GM19372 (cell line): ENCODE data around the gene RASIP1.

Source experiments
- ATAC-seq: cut with Tn5 transposase; IDR thresholded peaks from one replicate; pipeline ENCODE4 v1.9.1; 2021; ENCODE audit warnings: mild to moderate bottlenecking, low read depth, moderate library complexity; ENCODE audit not compliant: unreplicated experiment

The RASIP1 gene

DNA sequence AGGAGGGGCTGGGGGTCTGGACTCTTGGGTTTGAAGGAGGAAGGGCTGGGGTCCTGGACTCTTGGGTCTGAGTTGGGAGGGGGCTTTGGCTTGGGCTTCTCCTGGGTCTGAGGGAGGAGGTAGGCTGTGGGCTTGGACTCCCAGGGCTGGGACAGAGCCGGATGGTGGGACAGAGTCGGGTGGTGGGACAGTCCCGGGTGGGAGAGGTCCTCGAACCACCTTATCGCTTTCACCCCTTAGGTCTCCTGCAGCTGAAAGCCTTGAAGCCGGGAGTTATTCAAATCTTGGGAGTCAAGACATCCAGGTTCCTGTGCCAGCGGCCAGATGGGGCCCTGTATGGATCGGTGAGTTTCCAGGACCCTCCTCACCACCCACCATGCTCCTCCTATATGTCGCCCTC is 16.3 kb upstream of the RASIP1 start:
- ATAC-seq, result no peak

DNA sequence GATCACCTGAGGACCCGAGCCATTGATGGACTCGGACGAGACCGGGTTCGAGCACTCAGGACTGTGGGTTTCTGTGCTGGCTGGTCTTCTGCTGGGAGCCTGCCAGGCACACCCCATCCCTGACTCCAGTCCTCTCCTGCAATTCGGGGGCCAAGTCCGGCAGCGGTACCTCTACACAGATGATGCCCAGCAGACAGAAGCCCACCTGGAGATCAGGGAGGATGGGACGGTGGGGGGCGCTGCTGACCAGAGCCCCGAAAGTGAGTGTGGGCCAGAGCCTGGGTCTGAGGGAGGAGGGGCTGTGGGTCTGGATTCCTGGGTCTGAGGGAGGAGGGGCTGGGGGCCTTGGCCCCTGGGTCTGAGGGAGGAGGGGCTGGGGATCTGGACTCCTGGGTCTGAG is 15.8 kb upstream of the RASIP1 start:
- no peak for ATAC-seq

DNA sequence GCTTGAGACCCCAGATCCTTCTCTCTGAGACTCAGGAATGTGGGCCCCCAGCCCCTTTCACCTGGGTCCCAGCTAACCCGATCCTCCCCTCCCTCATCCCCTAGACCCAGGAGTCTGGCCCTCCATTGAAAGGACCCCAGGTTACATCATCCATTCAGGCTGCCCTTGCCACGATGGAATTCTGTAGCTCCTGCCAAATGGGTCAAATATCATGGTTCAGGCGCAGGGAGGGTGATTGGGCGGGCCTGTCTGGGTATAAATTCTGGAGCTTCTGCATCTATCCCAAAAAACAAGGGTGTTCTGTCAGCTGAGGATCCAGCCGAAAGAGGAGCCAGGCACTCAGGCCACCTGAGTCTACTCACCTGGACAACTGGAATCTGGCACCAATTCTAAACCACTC is 15.4 kb upstream of the RASIP1 start:
- ATAC-seq, result no peak

DNA sequence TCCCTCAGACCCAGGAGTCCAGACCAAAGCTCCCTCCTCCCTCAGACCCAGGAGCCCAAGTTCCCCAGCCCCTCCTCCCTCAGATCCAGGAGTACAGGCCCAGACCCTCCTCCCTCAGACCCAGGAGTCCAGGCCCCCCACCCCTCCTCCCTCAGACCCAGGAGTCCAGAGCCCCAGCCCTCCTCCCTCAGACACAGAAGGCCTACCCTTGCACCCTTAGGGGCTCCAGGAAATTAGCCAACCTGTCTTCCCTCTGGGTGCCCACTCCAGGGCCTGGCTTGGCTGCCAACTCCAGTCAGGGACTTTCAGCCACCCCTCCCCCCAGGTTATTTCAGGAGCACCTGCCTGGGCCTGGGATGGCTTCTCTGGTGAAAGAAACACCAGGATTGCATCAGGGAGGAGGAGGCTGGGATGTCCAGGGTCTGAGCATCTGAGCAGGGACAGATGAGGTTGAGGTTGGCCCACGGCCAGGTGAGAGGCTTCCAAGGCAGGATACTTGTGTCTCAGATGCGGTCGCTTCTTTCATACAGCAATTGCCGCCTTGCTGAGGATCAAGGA is 14.8 kb upstream of the RASIP1 start, which contains the start of gene FGF21:
TSS of gene FGF21 (plus strand) at position 441 of the 558 bp plus-strand sequence. CDS start 713 bp downstream, outside the sequence.
- ATAC-seq, result no peak

DNA sequence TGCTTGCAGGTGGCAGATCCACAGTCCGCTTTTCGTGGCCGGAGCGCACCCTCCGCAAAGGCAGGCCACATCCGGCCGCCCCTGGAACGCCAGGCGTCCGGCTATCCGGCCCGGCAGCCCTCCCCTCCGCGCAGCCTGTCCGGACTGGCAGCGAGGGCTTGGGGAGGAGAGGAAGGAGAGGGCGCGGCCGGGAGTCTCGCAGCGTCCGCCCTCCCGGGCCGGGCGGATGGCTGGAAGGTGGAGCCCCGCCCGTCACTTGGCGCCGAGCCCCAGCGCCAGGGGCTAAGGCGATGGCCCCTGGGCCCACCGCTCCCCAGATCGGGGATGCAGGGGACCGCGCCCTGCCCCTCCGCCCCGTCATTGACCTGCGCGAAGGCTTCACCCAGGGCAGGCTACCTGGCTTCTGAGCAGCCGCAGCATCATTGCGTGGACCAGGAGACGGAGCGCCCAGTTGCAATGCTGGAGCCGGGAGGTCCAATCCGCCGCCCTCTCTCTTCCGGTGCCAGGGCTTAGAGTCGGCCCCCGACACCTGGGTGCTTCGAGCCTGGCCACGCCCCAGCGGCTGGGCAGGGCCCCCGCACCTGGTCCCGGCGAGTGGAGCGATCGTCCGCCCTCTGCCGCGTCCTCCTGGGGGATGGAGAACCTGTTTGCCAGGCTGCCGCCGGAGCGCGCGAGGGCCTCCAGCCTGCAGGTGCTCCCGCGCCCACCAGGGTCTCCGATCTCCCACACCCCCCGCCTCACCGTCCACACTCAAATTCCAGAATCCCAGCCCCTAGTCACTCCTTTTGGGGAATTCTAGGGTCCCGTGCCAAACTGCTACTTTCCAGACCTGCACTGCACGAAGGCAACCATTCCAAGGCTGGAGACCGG is 12.3 kb upstream of the RASIP1 start, which contains the start of gene FUT1:
TSS of gene FUT1 (minus strand) at position 146 of the 870 bp plus-strand sequence. CDS start 1,360 bp downstream, outside the sequence.
- ATAC-seq, result no peak

DNA sequence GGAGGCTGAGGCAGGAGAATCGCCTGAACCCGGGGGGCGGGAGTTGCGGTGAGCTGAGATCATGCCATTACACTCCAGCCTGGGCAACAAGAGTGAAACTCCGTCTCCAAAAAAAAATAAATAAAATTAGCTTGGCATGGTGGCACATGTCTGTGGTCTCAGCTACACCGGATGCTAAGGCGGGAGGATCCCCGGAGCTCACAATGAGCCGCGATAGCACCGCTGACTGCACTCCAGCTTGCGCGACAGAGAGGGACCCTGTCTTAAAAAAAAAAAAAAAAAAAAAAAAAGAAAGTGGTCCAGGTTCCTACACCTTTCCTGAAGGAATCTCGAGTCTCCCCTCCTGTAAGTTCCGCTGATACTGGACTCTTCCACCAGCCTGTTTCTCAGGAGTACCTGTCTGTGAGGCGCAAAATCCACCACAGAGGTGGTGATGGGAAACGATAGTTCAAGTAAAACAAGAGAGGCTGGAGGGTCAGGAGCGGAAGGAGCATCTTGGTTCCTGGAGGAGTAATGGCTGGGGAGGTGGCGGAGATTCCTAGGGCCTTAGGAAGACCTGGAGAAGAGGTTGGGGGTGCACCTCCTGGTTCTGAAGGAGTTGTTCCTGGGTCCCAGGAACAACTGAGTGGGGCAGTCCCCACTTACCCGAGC is 11.6 kb upstream of the RASIP1 start:
- ATAC-seq, result no peak

DNA sequence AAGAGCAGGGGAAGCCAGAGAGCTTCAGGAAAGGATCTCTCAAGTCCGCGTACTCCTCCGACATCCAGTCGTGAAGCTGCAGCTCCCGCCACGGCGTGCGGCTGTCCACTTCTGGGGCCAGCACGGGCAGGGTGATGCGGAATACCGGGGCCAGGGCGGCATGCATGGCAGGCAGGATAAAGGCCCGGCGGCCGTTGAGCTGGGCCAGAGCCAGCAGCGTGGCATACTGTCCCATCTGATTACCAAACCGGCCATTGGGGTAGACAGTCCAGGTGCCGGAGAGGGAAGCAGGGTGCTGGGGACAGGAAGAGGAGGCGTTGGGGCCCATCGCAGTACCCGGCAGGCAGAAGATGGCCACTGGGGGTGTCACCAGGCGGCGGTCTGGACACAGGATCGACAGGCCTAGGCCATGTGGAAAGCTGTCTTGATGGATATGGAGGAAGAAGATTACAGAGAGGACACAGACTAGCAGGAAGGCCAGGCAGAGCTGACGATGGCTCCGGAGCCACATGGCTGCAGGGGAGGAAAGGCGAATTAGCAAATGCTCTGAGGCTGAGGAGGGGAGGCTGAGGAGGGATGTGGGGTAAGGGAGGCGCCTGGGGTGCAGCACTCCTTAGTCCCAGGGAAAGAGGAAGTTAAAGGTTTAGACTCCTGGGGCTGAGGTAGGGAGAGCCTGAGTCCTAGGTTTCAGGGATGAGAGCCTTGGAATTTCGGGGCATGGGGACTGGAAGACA is 10.5 kb upstream of the RASIP1 start:
- ATAC-seq, result no peak

DNA sequence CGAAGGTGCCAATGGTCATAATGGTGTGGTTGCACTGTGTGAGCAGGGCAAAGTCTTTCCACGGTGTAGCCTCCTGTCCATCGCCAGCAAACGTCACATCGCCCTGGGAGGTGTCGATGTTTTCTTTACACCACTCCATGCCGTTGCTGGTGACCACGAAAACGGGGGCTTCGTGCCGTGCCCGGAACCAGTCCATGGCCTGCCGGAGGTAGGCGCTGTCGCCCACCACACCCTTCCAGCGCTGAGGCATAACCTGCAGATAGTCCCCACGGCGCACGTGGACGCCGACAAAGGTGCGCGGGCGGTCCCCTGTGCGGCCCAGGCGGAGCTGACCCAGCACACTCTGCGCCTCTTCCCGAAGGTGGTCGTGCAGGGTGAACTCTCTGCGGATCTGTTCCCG is 9.9 kb upstream of the RASIP1 start:
- ATAC-seq, result no peak

DNA sequence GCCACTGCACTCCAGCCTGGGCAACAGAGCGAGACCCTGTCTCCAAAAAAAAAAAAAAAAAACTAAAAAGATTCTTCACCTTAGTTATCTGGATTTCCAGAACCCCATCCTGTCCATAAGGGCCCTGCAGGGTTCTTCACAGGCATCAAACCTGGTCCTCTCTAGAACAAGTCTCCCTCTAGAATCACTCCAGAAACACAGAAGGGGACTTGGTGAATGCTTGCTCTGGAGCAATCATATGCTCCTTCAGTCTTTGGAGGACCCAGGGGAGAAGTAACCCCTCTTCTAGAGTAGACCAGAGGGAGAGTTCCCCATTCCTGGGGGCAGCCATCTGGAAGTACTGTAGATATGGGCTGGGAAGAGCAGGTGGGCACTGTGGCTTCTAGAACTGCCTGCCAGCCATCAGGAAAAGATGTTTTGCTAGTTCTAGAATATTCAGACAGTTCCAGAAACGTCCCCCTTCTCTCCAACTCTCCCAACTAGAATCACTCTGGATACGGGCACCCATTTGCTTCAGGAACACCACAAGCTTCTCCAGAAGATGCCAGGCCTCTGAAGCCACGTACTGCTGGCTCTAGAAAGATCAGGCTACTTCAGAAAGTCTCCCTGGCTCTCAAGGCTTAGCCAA is 9.3 kb upstream of the RASIP1 start:
- no peak for ATAC-seq

DNA sequence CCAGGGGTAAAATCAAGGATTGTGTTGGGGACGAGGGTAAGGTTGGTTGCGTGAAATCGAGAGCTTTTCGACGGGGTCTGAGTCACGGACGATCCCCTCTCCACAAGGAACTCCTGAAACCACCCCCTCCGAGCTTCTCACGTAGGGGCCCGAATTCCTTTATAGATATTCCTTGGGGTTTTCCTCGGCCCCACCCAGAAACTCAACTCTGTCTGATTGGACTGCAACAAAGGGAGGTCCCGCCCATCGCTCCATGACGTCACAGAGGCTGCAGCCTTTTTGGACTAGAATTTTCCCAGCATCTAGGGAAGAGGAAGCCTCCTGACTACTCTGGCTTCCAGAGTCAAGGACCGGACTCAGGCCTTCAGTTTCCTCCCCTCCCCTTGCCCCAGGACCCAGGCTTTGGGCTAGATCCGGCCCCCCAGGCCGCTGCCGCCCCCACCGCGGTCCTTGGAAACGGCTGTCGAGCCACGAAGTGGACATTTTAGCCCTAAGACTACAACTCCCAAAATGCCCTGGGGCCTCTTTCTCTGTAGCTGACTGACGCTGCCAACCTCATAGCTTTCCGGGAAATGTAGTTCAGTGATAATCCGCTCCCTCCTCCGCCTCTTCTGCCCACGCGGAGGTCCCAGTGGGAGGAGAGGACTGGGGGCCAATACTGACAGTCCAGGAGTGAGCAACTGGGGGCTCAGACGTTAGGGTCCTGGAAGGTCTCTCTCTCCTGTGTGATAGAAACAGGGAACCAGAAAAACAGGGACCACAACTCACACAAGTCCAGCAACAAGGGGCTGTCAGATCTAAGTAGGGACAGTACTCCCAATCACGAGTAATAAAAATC is 6.5 kb upstream of the RASIP1 start, which contains the start of gene IZUMO1:
TSS of gene IZUMO1 (minus strand) at position 172 of the 838 bp plus-strand sequence. CDS start 1,050 bp downstream, outside the sequence.
- ATAC-seq, result no peak

DNA sequence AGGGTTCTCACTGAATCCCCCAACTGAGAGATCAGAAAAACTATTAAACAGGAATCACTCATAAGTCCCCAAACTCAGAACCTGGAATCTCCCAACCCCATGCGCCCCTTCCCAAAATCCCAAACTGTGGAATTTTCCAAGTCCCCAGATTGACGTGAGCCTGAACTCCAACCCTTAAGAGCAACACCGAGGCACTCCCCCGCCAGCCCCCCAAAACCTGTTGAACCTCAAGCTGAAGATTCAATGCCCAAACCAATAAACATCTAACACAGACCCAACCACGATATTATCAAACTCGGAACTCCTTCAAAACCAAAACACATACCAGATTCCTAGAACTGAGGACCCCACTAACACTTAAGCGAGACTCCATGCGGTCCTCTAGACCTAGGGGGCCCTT is 5.7 kb upstream of the RASIP1 start:
- no peak for ATAC-seq

DNA sequence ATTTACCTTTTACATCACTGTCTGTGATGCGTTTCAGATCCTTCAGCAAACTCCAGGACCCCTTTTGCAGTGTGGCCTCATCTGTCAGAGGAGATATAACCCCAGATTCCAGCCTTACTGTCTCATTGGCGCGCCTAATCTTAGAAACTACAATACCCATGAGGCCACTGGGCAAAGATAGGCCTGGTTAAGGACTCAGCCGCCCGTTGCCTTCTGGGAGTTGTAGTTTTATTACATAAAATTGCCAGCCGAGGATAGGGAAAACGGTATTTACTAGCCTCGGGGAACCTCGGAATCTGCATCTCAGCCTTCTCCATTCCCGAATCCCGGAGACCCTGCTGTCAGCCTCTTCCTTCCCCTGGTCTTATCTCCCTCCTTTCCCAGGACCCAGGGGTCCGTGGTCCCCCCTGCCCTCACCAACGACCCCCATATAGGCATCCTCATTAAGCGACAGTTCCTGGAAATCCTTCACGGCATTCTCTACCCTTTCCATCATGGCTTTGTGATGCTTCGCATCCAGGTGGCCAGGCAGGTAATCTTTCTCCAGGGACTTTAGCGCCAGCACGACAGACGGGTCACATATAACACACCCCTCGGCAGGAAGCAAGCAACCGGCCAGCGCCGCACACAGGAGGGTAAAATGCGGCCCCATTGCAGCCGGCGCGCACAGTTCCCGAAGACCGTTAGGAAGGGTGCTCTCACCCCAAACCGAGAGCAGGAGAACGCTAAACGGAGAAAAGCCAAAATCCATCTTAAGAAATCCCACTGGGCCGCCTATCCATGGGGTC is 5.0 kb upstream of the RASIP1 start:
- no peak for ATAC-seq

DNA sequence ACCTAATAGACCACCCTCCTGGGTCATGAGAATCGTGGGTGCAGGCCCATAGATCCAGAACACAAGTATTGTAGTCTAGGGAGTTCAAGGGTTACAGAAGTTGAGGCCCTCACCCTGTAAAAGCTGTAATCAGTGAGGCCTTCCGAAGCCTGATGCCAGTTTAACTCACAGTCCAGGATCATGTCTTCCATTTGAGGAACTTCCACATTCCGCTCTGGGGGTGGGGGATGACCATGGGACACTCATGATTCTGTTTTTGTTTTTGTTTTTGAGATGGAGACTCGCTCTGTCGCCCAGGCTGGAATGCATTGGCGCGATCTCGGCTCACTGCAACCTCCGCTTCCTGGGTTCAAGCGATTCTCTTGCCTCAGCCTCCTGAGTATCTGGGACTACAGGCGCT is 1.7 kb upstream of the RASIP1 start:
- ATAC-seq, result no peak

DNA sequence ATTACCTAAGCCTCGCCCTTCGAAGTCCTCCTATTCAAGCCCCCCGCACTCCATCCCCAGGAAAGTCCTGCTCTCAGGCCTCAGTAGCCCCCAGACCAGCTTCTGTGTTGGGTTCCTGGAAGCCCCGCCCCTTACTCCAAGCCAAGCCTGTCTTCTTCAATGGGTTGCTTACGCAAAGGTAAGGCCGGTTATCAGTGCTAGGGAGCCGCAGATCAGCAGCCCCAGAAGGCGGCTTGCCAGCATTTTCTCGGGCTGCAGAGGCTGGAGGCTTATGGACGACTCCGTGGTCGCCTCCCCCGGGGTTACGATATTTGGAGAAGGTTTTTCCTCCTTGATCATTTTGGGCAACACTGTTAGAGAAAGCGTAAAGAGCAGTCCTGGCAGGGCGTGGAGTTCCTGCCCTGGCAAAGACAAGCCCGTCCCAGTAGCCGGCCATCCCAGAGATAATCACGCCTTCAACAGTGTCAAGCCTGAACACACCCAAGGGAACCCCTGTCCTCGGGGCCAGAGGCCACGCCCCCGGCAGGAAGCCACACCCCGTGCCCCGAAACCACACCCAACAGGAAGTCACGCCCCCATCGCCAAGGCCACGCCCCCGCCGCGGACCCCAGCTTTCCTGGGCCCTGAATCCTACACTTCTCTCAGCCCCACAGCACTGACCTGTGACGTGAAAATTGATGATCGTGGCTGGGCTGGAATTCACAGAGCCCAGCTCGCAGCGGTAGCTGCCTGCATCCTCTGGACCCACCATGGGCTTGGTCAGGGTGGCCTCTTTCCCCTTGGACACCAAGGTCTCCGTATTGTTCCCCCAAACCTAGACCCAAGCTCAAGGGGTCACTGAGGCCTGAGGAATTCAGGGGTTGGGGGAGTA is 954 bp upstream of the RASIP1 start:
- no peak for ATAC-seq

DNA sequence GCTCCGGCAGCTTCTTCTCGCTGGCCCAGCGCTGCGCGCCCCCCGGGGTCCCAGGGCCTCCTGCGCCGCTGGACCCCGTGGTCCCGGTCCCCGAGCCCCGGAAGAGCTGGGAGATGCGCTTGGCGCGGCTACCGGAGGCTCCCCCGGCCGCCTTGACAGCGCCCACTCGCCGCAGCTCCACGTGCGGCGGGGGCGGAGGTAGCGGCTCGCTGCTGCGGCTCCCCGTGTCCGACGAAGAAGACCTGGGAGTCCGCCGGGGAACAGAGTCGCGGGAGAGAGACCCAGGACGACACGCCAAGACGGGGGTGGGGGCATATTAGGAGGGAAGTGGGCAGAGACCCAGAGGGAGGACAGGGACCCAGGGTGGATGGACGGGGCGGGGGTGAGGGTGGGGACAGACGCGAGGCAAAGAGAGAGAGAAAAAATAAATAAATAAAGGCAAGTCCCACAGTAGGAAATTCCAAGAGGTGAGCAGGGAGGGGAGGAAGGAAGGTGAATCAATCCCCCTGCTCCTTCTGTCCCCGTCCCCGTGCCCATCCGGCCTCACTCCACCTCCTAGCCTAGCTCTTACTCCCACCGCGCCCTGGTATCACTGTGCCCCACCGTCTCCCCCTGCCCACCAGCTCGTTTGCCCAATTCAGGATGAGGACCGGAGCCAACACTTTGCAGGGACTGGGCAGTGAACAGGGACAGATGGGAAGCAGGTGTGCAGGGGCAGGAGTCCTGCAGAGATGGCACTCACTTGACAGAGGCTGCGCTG is 826 bp downstream of the RASIP1 start:
- no peak for ATAC-seq

DNA sequence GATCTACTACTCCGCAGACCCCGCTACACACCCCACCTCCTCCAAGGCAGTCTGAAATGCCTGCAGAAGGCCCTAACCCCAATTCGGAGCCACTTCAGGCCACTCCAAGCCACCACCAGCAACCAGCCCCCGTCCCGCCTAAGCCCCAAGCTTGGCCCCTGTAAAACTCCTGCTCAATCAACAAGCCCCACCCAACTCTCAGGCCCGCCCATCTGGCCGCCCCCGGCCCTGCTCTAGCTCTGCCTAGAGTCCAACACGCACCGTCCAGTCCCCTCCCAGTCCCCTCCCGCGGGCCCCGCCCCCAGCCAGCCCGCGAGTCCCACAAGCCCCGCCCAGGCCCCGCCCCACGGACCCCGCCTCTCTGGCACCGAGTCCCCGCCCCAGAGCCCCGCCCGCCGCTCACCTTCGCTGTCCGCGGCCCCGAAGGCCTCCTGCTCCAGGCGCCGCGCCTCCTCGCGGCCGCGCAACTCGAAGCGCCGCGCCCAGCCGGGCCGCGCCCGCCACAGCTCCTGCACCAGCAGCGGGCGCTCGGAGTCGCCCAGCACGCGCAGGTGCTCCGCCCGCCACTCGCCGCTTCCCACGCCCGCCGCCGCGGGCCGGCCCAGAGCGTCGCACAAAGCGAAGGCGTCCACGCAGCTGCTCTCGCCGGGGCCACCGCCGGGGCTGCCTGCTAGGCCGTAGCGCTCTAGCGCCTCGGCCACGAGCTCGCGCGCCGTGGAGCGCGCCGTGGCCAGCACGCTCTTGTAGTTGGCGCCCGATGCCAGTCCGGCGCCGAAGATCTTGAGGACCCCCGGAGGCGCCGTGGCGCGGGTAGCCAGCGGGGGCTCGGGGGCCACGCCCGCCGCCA is 1.6 kb downstream of the RASIP1 start:
- ATAC-seq, result peak; percentile 90
